ENCODE measurements around the gene ANKH. TPM values are rescaled to one million over a fixed set of nuclear protein-coding genes. Genes with fewer than 3 reads are reported as not detected.
A peak's percentile ranks its signal among the peaks of the same experiment; 100 is the strongest.

The ANKH gene
- total RNA-seq, 8 experiments from 2014 or later, result 4.6 to 57.0 (median 13.0) TPM

DNA sequence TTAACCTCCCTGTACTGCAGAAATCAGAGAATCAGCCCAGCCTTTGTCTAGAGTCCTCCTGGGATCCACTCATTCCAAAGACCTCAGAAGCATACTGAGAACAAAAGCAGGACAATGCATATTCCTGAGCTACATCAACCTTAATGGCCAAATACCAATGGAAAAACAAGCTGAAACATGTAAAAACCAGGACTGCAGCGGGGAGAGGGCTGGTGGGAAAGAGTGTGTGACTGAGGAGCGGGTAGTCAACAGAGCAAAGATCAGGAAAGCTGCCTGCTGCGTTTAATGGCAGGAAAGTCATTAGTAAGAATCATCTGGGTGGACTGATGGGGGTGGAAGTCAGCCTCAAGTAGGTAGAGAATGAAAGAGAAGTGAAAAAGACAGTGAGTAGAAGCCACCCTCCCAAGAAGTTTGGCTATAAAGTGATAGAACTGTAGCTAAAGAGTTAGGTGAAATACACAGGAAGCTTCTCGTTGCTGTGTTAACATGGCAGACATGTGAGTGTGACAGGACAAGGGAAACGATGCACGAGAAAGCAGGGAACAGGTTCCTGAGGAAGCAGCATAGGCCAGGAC is 119.0 kb downstream of the ANKH start:
- Histone ChIP-seq H3K27ac (no peak overlapping the region), H3K4me3 (no peak overlapping the region), H3K4me1 (replicated peaks in 1 of 2) (peaks cover 4 to 15% of the 10 kb centered on the region in 2 donors)
- WGBS, 10 experiments, result 70 to 100% (median 77%) methylated on average over 2 to 5 of the region's 6 CpGs; no CpG with 5 or more reads in 3 of the 10 experiments
- no peak for ATAC-seq (replicated peaks in 6 of 8)
- in situ Hi-C loops (cut with MboI; ENCODE audit: low pct_unique_long_range_greater_than_20kb in 2 of 9, low sequenced_read_pairs in 9 of 9, unreplicated experiment in 9 of 9), result no loop called here

DNA sequence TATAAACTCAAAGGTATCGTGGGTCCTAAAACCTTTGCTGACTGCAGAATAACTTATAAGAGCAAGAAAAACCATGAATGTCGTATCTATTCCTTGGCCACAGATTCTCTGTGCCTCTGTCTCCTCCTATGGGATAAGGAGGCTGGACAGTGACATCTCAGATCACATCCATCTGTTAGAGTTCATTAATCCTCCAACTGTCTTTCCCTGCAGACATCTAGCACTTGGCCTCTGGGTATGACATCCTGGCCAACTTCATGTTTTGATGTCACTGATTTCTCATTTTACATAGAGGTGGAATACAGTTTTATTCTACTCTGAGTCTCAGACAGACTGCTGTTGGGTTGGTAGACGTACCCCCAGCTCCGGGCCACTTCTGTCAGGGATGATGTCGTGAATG is 120.9 kb downstream of the ANKH start:
- H3K27ac ChIP-seq, result no peak overlapping the region
- in situ Hi-C loops (cut with MboI; ENCODE audit: low pct_unique_long_range_greater_than_20kb in 2 of 9, low sequenced_read_pairs in 9 of 9, unreplicated experiment in 9 of 9), result no loop called here
- H3K4me1 ChIP-seq (replicated peaks in 1 of 2), result peaks cover 0 to 4% of the 10 kb centered on the region in 2 donors
- ATAC-seq (replicated peaks in 6 of 8), result no peak
- 53 to 100% (median 94%) methylated on average over 2 to 4 of the region's 5 CpGs; no CpG with 5 or more reads in 1 of the 10 experiments for WGBS, 10 experiments
- no peak overlapping the region for H3K4me3 ChIP-seq

DNA sequence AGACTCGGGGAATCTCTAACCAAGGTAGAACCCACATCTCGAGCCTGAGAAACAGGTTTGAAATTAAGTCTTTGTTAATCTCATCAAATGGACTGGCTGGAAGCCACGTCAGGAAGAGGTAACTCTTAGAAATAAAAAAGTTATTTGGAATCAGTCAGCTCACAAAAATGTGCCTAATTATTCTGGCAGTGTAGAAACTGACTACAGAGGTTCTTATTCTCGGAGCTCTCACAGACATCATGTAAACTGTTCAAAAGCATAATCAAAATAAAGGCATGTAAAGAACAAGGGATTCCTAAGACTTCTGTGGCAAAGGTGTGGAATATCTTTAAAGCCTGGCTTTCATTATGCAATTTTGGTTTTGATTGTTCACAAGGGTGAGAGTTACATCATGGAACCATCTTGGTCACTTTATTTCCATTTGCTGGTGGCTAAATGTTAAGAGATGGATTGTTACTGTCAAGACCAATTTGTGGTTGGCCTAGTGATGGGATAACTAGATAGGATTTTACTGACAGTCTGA is 121.9 kb downstream of the ANKH start:
- H3K27ac ChIP-seq, result no peak overlapping the region
- ATAC-seq (replicated peaks in 6 of 8), result no peak
- 19 to 100% (median 84%) methylated on average over 1 to 4 of the region's 4 CpGs; no CpG with 5 or more reads in 1 of the 10 experiments for WGBS, 10 experiments
- in situ Hi-C loops (cut with MboI; ENCODE audit: low pct_unique_long_range_greater_than_20kb in 2 of 9, low sequenced_read_pairs in 9 of 9, unreplicated experiment in 9 of 9), result loop anchor here in 4 of 9 experiments (25.0 kb wide), 2 partner anchors 113 to 263 kb away; partner anchors contain the start of gene ANKH (in 1 of the 4)
- H3K4me3 ChIP-seq, result no peak overlapping the region
- H3K4me1 ChIP-seq (replicated peaks in 1 of 2), result peaks cover 0 to 3% of the 10 kb centered on the region in 2 donors

DNA sequence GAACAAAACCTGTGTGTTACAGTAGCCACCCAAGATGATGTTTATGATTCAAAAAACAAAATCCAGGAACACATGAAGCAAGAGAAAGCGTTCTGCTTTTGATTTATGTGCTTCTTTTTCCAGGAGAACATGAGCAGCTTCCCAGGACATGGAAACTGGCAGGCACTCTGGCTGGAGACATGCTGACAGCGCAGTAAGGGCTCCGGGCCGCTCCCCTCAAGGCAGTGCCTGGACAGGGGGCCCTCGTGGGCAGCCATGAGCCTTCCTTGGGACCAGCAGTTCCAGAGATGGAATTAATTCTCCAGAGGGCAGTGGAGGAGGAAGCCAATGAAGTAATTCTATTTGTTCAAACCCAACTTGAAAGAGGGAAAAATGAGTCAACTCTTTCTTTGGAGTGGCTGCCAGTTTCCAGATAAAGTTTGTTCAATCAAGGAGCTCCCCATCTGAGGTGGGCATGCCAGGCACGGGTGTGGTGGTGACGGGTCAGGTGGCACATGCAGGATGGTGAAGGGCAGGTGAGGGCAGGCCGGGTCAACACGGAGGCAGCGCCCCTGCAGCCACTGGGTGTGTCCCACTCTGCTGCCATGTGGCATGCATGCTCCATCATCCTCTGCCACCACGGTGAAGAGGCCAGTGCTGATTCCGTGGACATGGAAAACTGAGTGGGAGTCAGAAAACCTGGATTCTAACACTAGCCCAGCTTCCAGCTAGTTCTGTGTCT is 123.2 kb downstream of the ANKH start:
- Histone ChIP-seq H3K4me3 (no peak overlapping the region), H3K27ac (no peak overlapping the region), H3K4me1 (replicated peaks in 1 of 2) (peaks cover 0 to 3% of the 10 kb centered on the region in 2 donors)
- 0 to 100% (median 85%) methylated on average over 1 to 6 of the region's 12 CpGs; no CpG with 5 or more reads in 1 of the 10 experiments for WGBS, 10 experiments
- in situ Hi-C loops (cut with MboI; ENCODE audit: low pct_unique_long_range_greater_than_20kb in 2 of 9, low sequenced_read_pairs in 9 of 9, unreplicated experiment in 9 of 9), result loop anchor here in 4 of 9 experiments (25.0 kb wide), 2 partner anchors 114 to 264 kb away; partner anchors contain the start of gene ANKH (in 1 of the 4)
- no peak for ATAC-seq (replicated peaks in 6 of 8)

DNA sequence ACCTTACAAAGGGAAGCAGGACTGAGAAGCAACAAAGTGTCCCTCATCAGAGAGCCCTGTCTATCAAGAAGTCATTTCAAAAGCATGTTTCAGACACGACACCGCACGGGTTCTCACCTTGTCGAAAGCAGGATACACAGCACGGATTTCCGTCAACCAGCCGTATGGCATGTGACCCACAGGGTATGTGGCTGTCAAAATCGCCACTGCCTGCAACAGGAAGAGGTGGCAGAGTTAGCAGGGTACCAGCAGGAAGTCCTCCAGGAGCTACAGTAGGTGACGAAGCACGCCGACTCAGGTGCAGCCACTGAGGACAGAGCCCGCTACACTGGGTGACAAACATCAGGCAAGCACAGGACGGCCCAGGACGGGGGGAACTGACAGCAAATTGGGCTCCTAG is 125.8 kb downstream of the ANKH start:
- 67 to 95% (median 91%) methylated on average over 1 to 11 of the region's 14 CpGs; no CpG with 5 or more reads in 4 of the 10 experiments for WGBS, 10 experiments
- in situ Hi-C loops (cut with MboI; ENCODE audit: low pct_unique_long_range_greater_than_20kb in 2 of 9, low sequenced_read_pairs in 9 of 9, unreplicated experiment in 9 of 9), result loop anchor here in 4 of 9 experiments (25.0 kb wide), 2 partner anchors 117 to 267 kb away; partner anchors contain the start of gene ANKH (in 1 of the 4)

DNA sequence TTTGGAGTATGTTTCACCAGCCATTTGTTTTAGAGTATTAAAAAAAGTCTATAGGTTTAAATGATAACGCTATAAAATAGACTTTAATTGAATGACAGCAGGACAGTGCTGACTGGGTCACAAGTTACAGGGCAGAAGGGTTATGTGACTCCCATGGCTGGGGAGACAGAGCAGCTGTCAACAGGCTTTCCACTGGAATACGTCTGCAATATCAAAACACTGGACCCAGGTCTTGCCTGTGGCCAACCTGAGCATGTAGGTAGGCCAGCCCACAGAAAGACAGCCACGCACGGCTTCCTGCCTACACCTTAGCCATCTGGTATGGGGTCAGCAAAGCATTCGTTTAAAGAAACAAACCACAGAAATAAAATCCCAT is 126.4 kb downstream of the ANKH start:
- Histone ChIP-seq H3K27ac (no peak overlapping the region), H3K4me3 (no peak overlapping the region), H3K4me1 (replicated peaks in 1 of 2) (peaks cover 3 to 12% of the 10 kb centered on the region in 2 donors)
- WGBS, 10 experiments, result 33 to 100% (median 97%) methylated on average over 1 to 5 of the region's 5 CpGs; no CpG with 5 or more reads in 3 of the 10 experiments
- in situ Hi-C loops (cut with MboI; ENCODE audit: low pct_unique_long_range_greater_than_20kb in 2 of 9, low sequenced_read_pairs in 9 of 9, unreplicated experiment in 9 of 9), result loop anchor here in 4 of 9 experiments (25.0 kb wide), 2 partner anchors 117 to 267 kb away; partner anchors contain the start of gene ANKH (in 1 of the 4)
- no peak for ATAC-seq (replicated peaks in 6 of 8)

More for the DNA sequence above, 125.8 kb downstream of the ANKH start:
- H3K4me1 ChIP-seq (replicated peaks in 1 of 2), result peaks cover 0 to 7% of the 10 kb centered on the region in 2 donors
- H3K4me3 ChIP-seq, result no peak overlapping the region
- no peak overlapping the region for H3K27ac ChIP-seq
- no peak for ATAC-seq (replicated peaks in 6 of 8)

DNA sequence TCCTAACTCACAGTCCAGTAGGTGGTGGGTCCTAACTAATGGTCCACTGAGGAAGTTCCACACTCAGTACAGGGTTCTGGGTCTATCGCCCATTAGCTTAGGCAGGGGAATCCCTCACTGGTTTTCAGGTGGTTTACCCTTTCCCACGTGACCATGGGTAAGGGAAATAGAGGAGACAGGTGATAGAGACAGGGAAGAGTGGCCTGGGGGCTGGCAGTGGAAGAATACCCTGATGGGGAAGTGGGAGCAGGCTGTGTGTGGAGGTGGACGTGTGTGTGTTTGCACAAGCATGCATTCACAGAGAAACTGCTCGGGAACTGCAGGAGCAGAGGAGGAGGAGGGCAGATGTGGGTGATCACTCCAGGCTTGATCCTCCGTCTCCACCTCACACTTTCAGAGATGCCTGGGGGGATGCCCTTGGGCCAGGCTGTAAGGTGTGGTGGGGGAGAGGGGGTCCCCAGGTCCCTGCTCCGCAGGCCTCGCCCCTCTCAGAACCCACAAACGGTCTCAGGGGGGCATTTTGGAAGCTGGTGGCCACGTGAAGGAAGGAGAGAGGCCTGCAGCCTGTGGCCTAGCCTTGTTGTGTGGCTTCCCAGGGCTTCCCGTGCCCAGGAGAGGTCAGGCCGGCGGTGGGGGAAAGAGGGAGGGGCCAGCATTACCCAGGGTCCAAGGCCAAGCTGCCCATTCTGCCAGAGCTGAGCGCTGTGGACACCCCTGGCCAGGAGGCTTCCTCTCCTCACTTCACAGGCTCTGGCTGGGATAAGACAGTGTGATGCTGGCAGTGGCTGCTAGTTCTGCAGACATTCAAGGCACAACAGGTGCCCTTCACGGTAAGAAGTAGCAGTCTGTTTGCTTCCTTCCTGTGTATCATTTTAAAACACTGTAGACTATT is 127.0 kb downstream of the ANKH start:
- no peak overlapping the region for H3K4me3 ChIP-seq
- peak in 1 of 8 experiments; percentile 19 for ATAC-seq (replicated peaks in 6 of 8)
- peaks cover 3 to 17% of the 10 kb centered on the region in 2 donors for H3K4me1 ChIP-seq (replicated peaks in 1 of 2)
- WGBS, 10 experiments, result 80 to 100% (median 80%) methylated on average over 1 to 2 of the region's 14 CpGs; no CpG with 5 or more reads in 5 of the 10 experiments
- in situ Hi-C loops (cut with MboI; ENCODE audit: low pct_unique_long_range_greater_than_20kb in 2 of 9, low sequenced_read_pairs in 9 of 9, unreplicated experiment in 9 of 9), result loop anchor here in 4 of 9 experiments (25.0 kb wide), 2 partner anchors 118 to 268 kb away; partner anchors contain the start of gene ANKH (in 1 of the 4)
- H3K27ac ChIP-seq, result no peak overlapping the region

DNA sequence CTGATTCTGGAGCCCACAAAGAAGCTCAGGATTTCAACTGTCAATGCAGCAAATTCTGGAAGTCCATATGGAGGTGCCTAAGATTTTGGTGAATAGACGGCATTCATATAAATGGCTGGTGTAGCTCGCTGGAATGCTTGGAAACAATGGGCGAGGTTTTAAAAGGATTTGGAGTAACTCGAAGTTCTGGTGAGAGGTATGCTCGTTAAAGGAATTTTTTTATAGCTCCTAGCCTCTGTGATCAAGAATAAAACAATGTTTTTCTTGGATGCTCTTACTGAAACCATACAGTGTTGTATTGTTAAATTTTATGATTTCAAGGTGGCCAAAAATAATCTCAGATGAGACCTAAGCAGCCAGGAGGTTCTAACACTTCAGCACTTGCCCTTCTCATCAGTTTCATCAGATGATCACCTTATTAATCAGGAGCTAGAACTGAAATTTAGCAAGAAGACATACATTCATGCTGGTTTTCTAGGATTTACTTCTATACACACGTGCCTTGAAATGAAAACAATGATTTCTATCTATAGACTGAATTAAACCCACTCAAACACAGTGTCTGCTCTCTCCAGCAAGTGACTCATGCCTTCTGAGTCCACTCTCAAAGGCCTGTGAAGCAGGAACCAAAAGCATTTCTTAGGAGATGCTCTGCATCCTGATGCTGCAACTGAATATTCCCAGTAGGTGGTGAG is 127.8 kb downstream of the ANKH start:
- H3K27ac ChIP-seq, result no peak overlapping the region
- H3K4me1 ChIP-seq (replicated peaks in 1 of 2), result peaks cover 3 to 17% of the 10 kb centered on the region in 2 donors
- WGBS, 10 experiments, result 40 to 100% (median 82%) methylated on average over 2 to 6 of the region's 6 CpGs; no CpG with 5 or more reads in 1 of the 10 experiments
- no peak for ATAC-seq (replicated peaks in 6 of 8)
- H3K4me3 ChIP-seq, result no peak overlapping the region
- in situ Hi-C loops (cut with MboI; ENCODE audit: low pct_unique_long_range_greater_than_20kb in 2 of 9, low sequenced_read_pairs in 9 of 9, unreplicated experiment in 9 of 9), result loop anchor here in 4 of 9 experiments (25.0 kb wide), 2 partner anchors 119 to 269 kb away; partner anchors contain the start of gene ANKH (in 1 of the 4)

DNA sequence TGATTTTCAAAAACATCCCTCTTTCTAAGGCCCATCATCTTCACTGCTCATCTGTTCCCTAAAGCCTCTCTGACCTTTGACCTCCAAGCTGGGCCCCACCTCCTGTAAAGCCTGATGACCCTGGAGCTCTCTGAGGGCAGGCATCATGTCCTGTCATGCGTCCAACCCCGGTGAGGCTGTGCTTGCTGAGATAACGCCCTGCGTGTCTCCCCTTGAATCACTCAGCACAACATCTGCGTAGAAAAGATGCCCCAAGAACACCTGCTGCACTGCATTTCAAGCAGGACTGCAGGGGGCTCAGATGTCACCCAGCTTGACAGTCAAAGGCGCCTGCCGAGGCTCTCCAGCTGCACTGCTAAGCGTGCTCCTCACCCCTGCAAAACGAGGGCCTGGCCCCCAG is 129.1 kb downstream of the ANKH start:
- WGBS, 10 experiments, result 82 to 100% (median 90%) methylated on average over 2 to 5 of the region's 9 CpGs; no CpG with 5 or more reads in 4 of the 10 experiments
- no peak overlapping the region for H3K4me3 ChIP-seq
- no peak for ATAC-seq (replicated peaks in 6 of 8)
- in situ Hi-C loops (cut with MboI; ENCODE audit: low pct_unique_long_range_greater_than_20kb in 2 of 9, low sequenced_read_pairs in 9 of 9, unreplicated experiment in 9 of 9), result loop anchor here in 4 of 9 experiments (25.0 kb wide), 2 partner anchors 120 to 270 kb away; partner anchors contain the start of gene ANKH (in 1 of the 4)
- H3K27ac ChIP-seq, result no peak overlapping the region
- peaks cover 3 to 17% of the 10 kb centered on the region in 2 donors for H3K4me1 ChIP-seq (replicated peaks in 1 of 2)

DNA sequence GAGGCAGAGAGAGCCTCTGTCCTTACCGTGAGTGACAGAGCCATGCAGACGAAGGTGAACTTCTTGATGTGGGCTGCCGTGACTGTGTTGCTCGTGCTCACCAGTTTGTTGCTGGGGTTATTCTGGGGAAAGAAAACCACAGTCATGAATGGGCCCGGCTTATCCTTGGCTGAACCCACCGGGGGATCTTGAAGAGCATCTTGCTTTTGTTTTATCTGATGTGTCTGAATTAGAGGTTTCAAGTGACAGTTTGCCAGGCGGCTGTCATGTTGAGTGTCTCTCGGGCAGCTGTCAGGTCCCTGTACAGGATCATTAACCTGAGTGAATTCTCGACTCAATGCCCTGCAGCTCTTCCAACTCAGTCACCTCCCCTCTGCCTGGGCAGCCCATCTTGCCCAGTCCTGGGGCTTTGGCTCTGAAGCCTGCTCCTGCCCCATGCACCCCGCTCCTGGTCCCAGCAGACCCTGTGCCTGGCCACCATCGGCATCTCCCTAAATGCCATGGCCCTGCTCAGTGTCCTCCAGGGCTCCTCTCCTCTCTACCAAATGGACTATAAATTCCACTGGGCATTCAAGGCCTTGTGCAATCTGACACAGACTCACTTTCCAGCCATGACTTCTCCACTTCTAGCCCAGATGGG is 129.7 kb downstream of the ANKH start:
- WGBS, 10 experiments, result 51 to 100% (median 88%) methylated on average over 1 to 6 of the region's 11 CpGs; no CpG with 5 or more reads in 1 of the 10 experiments
- Histone ChIP-seq H3K27ac (no peak overlapping the region), H3K4me1 (replicated peaks in 1 of 2) (peaks cover 3 to 17% of the 10 kb centered on the region in 2 donors), H3K4me3 (no peak overlapping the region)
- in situ Hi-C loops (cut with MboI; ENCODE audit: low pct_unique_long_range_greater_than_20kb in 2 of 9, low sequenced_read_pairs in 9 of 9, unreplicated experiment in 9 of 9), result loop anchor here in 4 of 9 experiments (25.0 kb wide), 2 partner anchors 120 to 270 kb away; partner anchors contain the start of gene ANKH (in 1 of the 4)
- no peak for ATAC-seq (replicated peaks in 6 of 8)

DNA sequence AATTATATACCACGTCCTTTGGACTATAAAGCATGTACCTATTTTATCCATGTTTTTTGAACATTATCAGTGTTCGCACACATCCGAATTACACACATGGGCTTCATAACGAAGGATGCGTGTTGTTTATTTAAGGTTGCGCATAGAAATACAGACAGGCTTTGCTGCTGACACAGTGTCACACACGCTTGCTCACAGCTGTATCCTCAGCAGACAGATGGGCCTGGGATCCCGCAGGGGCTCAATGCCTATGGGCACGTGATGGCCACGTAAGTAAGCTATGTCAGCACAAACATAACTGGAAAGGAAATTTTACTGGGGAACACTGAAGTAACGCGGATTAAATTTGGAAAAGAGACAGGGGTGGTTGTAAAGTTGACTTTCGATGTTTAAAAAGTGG is 130.4 kb downstream of the ANKH start:
- ATAC-seq (replicated peaks in 6 of 8), result peak in 3 of 8 experiments; percentile 53 to 81 (median 76)
- peaks cover 3 to 17% of the 10 kb centered on the region in 2 donors for H3K4me1 ChIP-seq (replicated peaks in 1 of 2)
- H3K4me3 ChIP-seq, result no peak overlapping the region
- in situ Hi-C loops (cut with MboI; ENCODE audit: low pct_unique_long_range_greater_than_20kb in 2 of 9, low sequenced_read_pairs in 9 of 9, unreplicated experiment in 9 of 9), result loop anchor here in 4 of 9 experiments (25.0 kb wide), 2 partner anchors 121 to 271 kb away; partner anchors contain the start of gene ANKH (in 1 of the 4)
- H3K27ac ChIP-seq, result no peak overlapping the region
- 84 to 100% (median 90%) methylated on average over 2 to 13 of the region's 13 CpGs for WGBS, 10 experiments
